Posterior vena cava (tissue), 2 donors: ENCODE results near the gene PHACTR1. TPM values are rescaled to one million over a fixed set of nuclear protein-coding genes. Genes with fewer than 3 reads are reported as not detected.

Source experiments
- DNase-seq: peaks from one replicate; pipeline ENCODE4 v3.0.0-alpha.2; 2020; ENCODE audit warnings: low spot score
- intact Hi-C, 2 donors: fragments of 100-400 bp; cut with DNase I; formaldehyde crosslinking; loops; one replicate each; pipeline versions ENCODE4 v1.14.1 to v1.14.2; 2022 to 2023
- total RNA-seq, 2 donors: library from RNA; stranded (reverse); fragmentation: NEBNext Ultra II Directional; extraction: Animal tissue kit (Norgen Biotek cat#: 25700); gene quantifications; one replicate each; pipeline ENCODE4 v1.2.1, GENCODE V29; 2021
- donor health status: DM: yes; HTN: yes; CAD: no.
- donor health status: DM: yes; HTN: yes; CAD: no.

PHACTR1 gene
- total RNA-seq, 2 donors from 2014 or later: 6.6 to 9.0 TPM

DNA sequence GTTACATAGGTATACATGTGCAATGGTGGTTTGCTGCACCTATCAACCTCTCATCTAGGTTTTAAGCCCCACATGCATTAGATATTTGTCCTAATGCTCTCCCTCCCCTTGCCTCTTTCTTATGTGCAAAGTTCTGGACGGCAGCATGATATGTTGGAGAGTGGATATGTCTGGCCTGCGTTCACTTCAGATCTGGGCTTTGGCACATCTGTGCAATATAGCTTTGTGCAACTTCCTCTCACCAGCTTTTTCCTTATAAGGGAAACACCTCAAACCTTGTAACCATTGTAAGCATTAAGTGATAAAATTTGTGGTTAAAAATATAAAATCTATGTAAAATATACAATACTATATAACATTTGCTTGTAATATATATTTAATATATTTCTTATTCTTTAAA, 288.0 kb downstream of the PHACTR1 start:
- DNase-seq: no peak
- intact Hi-C loops: no loop called here

DNA sequence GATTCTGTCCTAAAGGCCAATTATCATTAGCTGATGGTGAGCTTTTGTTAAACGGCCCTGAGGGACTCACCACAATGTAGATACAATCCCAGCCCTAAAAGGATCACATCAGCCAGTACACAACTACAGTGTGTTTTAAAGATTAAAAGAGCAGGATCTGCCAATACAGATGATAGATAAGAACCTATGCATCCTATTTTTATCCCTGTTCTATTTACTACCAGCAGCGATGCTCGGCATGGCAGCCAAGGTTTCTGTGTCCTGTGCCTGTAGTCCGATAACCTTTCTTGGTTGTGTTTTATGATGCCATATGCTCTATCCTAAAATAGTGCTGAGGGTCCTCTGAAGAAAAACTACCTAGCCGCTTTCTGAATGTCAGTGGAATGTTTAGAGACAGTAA, 289.4 kb downstream of the PHACTR1 start:
- intact Hi-C loops: no loop called here
- no peak for DNase-seq

GRCh38 chr6:13006578-13007300, 290.2 kb downstream of the PHACTR1 start:
- intact Hi-C loops: no loop called here
- DNase-seq: no peak

- DNase-seq: no peak
- intact Hi-C loops: no loop called here
Measured at GRCh38 chr6:13007744-13008143, 291.2 kb downstream of the PHACTR1 start.

DNA sequence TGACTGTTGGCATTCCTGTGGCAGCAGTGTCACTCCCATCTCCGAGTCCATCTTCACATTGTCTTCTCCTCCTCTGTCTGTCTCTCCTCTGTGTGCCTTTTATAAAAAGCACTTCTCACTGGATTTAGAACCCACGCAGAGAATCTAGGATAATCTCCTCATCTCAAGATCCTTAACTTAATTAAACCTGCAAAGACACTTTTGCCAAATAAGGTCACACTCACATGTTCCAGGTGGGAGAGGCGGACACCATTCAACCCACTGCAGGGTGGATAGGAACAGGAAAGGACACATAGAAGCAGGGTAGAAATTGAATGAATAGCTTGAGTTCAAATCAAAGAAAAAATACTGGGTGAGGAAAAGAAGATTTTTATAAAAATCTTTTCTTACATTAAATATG, 292.5 kb downstream of the PHACTR1 start:
- DNase-seq: no peak
- intact Hi-C loops: no loop called here

GRCh38 chr6:13009461-13009860, 292.9 kb downstream of the PHACTR1 start:
- DNase-seq: no peak
- intact Hi-C loops: no loop called here

DNA sequence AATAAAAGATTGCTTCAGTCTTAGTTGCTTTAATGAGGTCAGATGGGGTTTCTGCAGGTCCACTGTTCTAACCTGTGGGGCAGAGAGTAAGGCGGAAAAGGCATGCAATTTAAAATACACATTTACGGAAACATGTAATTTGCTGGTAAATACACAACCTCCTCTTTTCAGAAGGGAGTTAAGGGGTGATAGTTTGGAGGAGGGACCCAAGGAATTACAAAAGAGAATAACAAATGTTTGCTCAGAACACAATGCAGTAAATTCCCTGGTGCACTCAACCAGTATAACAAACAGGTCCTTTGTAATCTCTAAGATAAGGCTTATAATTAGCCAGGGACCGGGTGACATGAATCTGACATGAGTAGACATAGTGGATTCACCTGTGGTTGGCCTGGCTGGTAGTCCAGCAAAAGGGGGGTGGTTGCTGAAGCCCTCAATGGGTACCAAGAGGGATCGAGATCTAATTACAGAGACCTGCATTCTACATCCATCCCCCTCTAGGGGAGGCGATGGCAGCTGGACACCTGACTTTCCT, 295.1 kb downstream of the PHACTR1 start:
- intact Hi-C loops: no loop called here
- no peak for DNase-seq

DNA sequence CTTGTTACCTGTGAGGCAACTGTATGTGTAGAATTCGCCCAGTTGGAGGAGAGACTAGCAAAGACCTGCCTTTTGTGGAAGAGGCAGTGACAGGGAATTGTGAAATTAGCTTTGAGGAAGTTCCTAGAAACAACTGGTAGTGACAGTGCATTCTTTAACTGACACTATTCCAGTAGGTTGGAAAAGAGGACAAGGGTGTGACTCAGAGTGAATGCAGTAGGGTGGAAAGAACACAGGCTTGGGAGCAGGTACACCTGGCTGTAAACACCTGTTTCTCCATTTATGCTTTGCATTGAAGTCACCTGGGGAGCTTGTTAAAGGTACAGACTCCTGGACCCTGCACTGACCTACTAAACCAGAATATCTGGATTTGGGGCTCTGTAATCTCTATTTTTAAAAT, 295.7 kb downstream of the PHACTR1 start:
- no peak for DNase-seq
- intact Hi-C loops: no loop called here

- intact Hi-C loops: no loop called here
- peak; percentile 82 for DNase-seq
Measured at GRCh38 chr6:13012977-13013680, 296.6 kb downstream of the PHACTR1 start.

DNA sequence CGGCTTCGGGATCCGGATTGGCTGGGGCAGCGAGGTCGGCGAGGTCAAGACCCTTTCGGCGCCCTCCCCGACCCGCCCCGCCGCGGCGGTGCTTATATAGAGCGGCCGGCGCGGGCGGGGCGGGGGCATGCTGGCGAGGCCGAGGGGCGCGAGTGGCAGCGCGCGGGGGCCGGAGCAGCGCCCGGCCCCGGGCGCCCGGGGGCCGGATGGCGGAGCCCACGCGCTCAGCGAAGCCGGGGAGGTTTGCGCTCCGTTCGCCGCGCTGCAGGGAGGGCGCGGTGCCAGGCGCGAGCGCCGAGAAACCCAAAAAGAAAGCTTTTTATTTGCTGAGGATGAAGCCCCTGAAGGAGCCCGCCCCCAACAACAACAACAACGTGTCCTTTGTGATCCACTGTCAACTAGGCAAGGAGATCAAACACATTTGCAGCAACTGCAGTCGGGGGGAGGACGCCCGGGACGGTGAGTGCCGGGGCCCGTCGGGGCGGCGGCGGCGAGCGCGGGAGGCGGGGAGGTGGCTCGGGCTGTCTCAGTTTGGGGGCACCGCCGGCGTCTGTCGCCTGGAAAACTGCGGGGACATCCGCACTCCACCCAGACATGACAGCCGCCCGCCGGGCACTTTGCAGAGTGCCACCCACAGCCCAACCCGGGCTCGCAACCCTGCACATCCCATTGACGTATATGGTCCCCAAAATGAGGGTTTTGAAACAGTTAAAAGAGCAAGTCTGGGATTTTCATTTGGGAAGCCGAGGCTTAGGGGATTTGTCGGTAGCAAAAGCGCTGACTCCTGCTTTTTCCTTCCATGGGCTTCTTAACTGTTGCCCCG, 297.3 kb downstream of the PHACTR1 start:
- intact Hi-C loops: no loop called here
- no peak for DNase-seq

GRCh38 chr6:13014504-13015378, 298.2 kb downstream of the PHACTR1 start:
- no peak for DNase-seq
- intact Hi-C loops: no loop called here

DNA sequence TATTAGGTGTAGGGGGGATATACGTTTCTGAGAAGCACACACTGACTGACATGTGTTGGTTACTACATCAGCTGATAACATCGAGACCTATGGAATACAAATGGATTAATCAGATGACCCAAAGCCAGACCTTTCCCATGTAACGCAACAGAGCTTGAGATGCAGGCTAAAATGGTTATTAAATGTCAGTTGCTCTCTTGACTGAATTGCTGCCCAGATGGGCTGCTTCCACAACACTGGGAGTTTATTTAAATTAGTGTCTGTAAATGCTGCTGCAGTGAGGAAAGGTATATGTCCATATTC, 298.8 kb downstream of the PHACTR1 start:
- intact Hi-C loops: no loop called here
- DNase-seq: no peak

- intact Hi-C loops: loop anchor here in 1 of 2 donors (5.0 kb wide), 1 partner anchor 1132 kb away; no protein-coding TSS in a partner anchor
- no peak for DNase-seq
Measured at GRCh38 chr6:13024616-13025015, 308.0 kb downstream of the PHACTR1 start.

GRCh38 chr6:13025893-13026499, 309.4 kb downstream of the PHACTR1 start:
- intact Hi-C loops: loop anchor here in 1 of 2 donors (5.0 kb wide), 1 partner anchor 1134 kb away; no protein-coding TSS in a partner anchor
- DNase-seq: no peak

DNA sequence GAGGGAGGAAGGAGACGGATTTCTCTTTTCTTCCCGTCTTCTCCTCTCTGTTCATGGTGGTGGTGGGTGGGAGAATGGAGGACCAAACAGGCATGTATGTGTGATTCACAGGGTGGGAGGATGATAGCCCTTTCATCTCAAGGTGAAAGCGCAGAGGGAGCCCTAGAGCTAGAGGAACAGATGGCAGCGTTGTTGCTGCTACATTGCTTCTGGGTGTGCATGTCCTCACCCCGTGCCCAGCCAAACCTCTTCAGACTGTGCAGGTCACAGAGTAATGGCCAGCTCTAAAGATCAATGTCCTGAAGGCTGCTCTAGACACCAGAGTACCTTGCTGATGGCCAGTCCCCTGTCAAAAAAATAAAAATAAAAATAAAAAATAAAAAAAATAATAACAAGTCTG, 310.0 kb downstream of the PHACTR1 start:
- intact Hi-C loops: loop anchor here in 1 of 2 donors (5.0 kb wide), 1 partner anchor 1134 kb away; no protein-coding TSS in a partner anchor
- DNase-seq: no peak

- intact Hi-C loops: loop anchor here in 1 of 2 donors (5.0 kb wide), 1 partner anchor 1135 kb away; no protein-coding TSS in a partner anchor
- DNase-seq: no peak
Measured at GRCh38 chr6:13027207-13027606, 310.6 kb downstream of the PHACTR1 start.

DNA sequence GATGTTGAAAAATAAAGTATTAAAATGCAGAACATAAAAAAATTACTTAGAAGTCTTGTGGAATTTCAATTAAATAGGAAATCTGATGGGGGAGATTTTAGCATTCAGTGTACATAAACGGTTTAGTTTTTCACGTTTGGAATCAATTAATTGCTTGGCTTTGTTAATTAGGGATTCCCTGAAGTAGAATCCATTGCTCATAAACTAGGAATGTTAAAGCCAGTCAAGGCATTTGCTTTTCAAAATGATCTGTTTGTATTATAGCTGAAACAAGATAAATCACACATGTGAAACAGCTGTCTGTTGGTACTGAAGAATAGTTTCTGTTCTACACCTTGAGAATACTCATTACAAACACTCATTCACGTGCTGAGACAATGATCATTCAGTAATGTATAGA, 313.8 kb downstream of the PHACTR1 start:
- intact Hi-C loops: no loop called here
- DNase-seq: no peak

DNA sequence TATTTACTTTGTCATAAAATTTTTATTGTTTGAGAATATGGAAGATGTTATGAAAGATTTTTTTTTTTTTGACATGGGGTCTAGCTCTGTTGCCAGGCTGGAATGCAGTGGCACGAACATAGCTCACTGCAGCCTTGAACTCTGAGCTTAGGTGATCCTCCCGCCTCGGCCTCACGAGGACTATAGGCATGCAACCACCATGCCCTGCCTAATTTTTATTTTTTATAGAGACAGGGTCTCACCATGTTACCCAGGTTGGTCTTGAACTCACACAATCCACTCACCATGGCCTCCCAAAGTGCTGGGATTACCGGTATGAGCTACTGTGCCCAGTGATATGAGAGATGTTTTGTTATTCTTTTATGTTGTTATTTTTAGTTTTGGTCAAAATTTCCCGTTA, 316.0 kb downstream of the PHACTR1 start:
- no peak for DNase-seq
- intact Hi-C loops: no loop called here

- intact Hi-C loops: no loop called here
- no peak for DNase-seq
Measured at GRCh38 chr6:13033145-13033544, 316.6 kb downstream of the PHACTR1 start.
